HG02981 (cell line): ENCODE results near the gene MTHFS.
"Not testable (repeated sequence)": the region's sequence is repeated elsewhere in the genome, so short reads cannot be mapped to it uniquely, and the experiment has no call there.

Experiments used
- ATAC-seq: cut with Tn5 transposase; IDR thresholded peaks from one replicate; pipeline ENCODE4 v1.9.1; 2021; ENCODE audit warnings: mild to moderate bottlenecking, moderate library complexity; ENCODE audit not compliant: unreplicated experiment

Gene MTHFS

GRCh38 chr15:79896634-79897379, at the start of gene MTHFS:
TSS of gene MTHFS (minus strand) at chr15:79897014. CDS start at chr15:79896988, 26 bp downstream.
- ATAC-seq, result peak; percentile 64

- ATAC-seq, result no peak
Measured at GRCh38 chr15:79944622-79945021, 47.8 kb upstream of the MTHFS start.

DNA sequence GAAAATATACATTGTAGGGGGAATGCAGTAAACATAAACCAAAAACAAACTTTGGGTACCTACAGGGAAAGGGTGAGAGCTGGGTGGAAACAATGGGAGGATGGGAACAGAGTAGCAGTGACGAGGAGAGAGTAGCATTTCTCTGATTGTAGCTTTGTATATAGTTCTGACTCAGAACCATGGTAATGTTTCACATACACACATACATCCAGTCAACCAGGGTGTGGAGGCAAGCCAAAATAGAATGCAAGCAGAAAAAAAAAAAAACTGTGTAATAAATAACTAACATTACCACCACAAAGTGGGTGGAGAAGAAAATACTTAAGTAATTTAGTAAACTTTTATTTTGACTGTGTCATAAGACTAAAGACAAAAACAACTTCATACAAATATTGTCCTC, 47.0 kb upstream of the MTHFS start:
- ATAC-seq, result peak; percentile 90

DNA sequence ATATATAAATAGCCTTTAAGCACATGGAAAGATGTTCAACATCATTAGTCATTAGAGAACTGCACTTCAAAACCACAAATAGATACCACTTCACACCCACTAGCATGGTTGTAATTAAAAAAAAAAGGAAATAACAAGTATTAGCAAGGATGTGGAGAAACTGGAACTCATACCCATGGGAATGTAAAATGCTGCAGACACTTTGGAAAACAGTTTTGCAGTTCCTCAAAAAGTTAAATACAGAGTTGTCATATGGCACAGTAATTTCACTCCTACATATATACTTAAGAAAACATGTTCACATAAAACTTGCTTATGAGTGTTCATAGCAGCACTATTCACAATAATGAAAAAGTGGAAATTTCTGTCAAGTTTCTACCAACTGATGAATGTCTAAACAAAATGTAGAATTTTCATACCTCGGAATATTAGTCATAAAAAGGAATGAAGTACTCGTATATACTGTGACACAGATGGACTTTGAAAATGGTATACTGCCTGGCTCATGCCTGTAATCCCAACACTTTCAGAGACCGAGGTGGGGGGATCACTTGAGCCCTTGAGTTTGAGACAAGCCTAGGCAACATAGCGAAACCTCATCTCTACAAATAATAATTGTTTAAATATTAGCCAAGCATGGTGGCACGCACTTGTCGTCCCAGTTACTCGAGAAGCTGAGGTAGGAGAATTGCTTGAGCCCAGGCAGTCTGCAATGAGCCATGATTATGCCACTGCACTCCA, 46.1 kb upstream of the MTHFS start:
- ATAC-seq, result no peak

DNA sequence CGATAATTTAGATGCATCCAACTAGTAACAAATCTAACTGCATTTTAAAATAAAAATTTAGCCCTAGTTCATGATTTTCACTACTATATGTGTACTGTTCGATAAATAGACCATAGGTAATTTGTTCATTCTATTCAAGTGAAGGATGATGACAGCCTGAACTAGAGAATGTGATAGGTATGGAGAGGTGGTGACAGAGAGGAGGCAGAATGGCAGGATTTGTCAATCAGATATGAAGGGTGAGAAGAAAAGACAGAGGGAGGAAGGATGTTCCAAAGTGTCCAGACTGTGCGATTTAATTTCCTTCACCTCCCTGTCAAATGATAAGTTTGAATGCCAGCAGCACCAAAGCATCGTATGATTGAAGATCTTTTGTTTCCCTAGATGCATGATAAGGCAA, 42.6 kb upstream of the MTHFS start:
- ATAC-seq, result no peak

GRCh38 chr15:79938143-79938542, 41.3 kb upstream of the MTHFS start:
- no peak for ATAC-seq

DNA sequence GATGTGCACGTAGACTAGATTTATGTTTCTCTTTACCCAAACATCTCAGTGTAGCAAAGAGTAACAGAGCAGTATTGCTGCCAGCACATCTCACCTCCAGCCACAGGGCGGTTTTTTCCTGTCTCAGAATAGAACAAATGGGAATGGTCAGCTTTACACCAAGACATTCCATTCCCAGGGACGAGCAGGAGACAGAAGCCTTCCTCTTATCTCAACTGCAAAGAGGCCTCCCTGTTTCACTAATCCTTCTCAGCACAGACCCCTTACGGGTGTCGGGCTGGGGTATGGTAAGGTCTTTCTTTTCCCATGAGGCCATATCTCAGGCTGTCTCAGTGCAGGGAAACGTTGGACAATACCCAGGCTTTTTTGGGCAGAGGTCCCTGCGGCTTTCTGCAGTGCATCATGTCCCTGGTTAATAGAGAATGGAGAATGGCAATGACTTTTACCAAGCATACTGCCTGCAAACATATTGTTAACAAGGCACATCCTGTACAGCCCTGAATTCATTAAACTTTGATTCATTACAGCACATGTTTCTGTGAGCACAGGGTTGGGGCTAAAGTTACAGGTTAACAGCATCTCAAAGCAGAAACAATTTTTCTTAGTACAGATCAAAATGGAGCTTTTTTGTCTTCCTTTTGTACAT, 38.9 kb upstream of the MTHFS start:
- not testable (repeated sequence) for ATAC-seq

DNA sequence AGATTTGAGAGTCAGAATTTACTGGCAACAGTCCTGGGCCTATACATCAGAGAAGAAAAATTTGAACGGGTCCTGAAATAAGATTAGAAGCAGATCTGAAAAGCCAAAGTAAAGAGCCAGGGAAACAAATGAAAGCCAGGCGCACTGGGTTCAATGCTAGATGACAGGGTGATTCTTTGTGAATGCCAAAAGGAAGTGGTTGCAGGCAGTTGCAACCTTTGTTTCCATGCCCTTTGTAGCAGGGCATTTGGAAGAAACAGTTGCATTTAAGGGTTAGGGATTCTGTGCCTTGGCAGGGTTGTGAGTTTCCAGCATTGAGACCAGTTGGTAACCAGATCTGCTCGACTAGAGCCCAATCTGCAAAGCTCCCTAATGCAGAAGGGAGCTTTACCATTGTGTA, 36.4 kb upstream of the MTHFS start:
- no peak for ATAC-seq

DNA sequence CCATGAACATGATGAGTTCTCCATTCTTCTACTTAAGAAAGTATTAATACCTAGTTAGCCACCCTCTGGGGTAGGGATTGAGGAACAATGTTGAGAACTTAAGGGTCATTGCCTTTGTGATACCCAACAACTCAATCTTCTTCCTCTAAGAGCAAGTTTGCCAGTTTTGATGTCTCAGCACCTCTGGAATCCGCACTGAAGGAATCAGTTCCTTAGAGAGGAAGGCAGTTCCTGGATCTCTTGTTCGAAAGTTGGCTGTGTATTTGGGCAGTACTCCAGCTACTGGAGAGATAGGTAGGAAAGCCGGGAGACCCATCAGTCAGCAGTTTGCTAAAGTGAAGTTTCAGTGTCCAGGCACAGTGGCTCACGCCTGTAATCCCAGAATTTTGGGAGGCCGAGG, 35.6 kb upstream of the MTHFS start:
- ATAC-seq, result no peak

GRCh38 chr15:79930516-79930915, 33.7 kb upstream of the MTHFS start:
- ATAC-seq, result no peak

GRCh38 chr15:79929412-79929811, 32.6 kb upstream of the MTHFS start:
- no peak for ATAC-seq

DNA sequence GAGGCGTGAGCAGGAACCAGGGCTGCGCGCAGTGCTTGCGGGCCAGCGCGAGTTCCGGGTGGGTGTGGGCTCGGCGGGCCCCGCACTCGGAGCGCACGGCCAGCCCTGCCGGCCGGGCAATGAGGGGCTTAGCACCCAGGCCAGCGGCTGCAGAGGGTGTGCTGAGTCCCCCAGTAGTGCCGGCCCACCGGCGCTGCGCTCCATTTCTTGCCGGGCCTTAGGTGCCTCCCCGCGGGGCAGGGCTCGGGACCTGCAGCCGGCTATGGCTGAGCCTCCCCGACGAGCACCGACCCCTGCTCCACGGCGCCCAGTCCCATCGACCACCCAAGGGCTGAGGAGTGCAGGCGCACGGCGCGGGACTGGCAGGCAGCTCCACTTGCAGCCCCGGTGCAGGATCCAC, 29.3 kb upstream of the MTHFS start:
- not testable (repeated sequence) for ATAC-seq

DNA sequence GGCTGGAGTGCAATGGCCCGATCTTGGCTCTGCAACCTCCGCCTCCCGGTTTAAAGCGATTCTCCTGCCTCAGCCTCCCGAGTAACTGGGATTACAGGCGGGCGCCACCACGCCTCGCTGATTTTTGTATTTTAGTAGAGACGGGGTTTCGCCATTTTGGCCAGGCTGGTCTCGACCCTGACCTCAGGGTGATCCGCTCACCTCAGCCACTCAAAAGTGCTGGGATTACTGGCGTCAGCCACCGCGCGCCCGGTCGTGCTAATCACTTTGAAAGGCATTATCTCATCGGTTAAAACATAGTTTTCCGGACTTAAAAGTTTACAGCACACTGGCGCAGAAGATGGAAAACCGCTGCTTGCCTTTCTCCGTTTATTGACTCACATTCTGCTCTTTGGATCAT, 27.6 kb upstream of the MTHFS start:
- no peak for ATAC-seq

- ATAC-seq, result peak; percentile 96
Measured at GRCh38 chr15:79923515-79924169, 26.8 kb upstream of the MTHFS start.

- ATAC-seq, result peak; percentile 31
Measured at GRCh38 chr15:79923079-79923514, 26.3 kb upstream of the MTHFS start.

DNA sequence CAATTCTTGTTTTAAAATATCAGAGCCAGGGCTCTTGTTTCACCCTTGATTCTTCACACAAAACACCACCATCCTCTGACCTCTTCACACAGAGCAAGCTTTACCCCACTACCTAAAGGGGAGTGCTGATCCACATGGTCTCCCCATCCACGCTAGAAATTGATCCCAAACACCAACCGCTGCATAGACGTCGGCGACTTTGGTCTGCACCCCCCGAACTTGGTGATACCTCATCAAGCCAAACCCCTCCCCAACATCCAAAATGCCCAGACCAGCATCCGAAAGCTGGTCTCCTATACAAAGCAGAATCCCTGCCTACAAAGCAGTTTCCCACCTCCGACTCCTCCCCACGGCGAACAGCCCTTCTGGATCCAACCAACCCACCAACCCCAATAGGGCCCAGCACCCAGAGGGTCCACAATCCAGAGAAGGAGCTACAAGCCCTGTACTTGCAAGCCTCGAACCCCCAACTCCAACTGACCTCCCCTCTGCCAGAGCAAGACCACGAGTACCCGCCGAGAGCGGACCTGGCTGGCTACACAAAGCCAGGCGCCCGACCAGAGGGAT, 25.8 kb upstream of the MTHFS start:
- ATAC-seq, result no peak

DNA sequence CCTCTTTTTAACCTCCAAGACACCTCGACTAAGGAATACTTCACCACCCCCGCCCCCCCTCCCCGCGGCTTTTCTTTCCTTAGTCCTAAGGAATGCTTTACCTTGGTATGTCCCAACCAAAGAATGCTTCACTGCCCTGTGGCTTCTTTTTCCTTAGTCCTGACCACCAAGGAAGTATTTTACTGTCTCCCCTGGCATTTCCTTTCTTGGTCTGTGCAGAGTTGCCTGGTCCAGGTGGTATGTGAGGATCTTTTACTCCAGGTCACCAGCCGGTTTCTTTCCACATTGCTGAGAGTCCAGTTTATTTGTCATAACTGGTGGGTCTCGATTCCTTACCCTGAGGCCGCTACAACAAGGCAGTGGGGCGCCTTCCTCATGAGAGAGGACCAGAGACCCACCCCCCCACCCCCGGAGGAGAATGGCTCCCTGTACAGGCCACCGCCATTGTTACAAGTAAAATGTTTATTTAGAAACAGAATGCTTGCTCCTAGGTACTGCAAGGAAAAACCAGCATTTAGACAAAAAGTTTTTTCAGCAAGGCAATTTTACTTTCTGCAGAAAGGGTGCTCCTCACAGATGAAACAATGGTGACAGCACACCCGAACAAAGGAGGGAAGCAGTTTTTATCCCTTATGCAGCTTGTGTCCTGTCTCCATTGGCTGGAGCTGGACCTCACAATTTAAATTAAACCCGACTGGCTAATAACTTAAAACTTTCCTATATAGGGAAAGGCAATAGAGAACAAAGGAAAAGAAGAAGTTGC, 23.1 kb upstream of the MTHFS start:
- no peak for ATAC-seq

DNA sequence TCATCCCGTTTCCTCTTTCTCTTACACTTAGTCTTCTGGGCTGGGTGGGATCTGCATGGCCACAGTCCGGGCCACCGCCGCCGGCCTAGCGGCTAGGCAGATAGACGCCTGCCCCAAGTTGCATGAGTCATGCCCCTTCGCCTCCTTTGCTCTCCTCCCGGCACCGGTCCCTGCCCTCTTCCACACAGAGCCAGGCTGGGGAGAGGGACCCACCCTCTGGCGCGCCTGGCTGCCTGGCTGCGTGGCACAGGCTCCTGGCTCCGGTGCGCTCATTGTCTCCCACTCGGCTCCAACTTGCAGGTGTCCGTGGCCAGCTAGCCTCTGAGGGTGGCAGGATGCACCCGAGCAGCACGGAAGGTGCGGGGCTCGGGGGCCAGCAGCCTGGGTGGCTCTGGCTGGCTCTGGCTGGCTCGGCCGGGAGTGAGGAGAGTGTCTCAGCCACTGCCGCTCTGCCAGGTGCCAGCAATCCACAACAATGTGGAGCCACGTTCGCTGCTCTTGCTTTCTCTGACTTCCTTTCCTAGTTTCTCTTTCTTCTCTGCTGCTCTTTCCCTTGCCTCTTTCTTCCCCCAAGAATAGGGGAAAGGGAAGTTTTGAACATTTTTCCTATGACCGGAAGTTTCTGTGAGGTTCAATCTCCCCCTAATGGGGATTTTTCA, 22.4 kb upstream of the MTHFS start:
- ATAC-seq, result no peak

GRCh38 chr15:79918278-79918677, 21.5 kb upstream of the MTHFS start:
- no peak for ATAC-seq
